ENCODE results near the gene PTHLH.

PTHLH gene

GRCh38 chr12:27973487-27973890, 956 bp upstream of the PTHLH start:
- no peak for DNase-seq

GRCh38 chr12:27971606-27972005, 927 bp downstream of the PTHLH start:
- DNase-seq: no peak

GRCh38 chr12:27971121-27971489, 1.4 kb downstream of the PTHLH start:
- DNase-seq: no peak

GRCh38 chr12:27970401-27971120, 2.0 kb downstream of the PTHLH start:
- no peak for DNase-seq

GRCh38 chr12:27969624-27970400, 2.7 kb downstream of the PTHLH start:
- peak; percentile 57 for DNase-seq

- peak; percentile 28 for DNase-seq
These were observed 3.4 kb downstream of the PTHLH start for GRCh38 chr12:27968972-27969623.

GRCh38 chr12:27967551-27968054, 4.9 kb downstream of the PTHLH start:
- DNase-seq: peak; percentile 31

GRCh38 chr12:27966870-27967269, 5.7 kb downstream of the PTHLH start:
- DNase-seq: peak; percentile 95

GRCh38 chr12:27965966-27966365, 6.6 kb downstream of the PTHLH start:
- DNase-seq: peak; percentile 38

- peak; percentile 72 for DNase-seq
These were observed 7.1 kb downstream of the PTHLH start for GRCh38 chr12:27965411-27965810.

- peak; percentile 3 for DNase-seq
These were observed 8.4 kb downstream of the PTHLH start for GRCh38 chr12:27964123-27964522.

- DNase-seq: no peak
These were observed 11.7 kb downstream of the PTHLH start for GRCh38 chr12:27960821-27961220.

- no peak for DNase-seq
These were observed 13.9 kb downstream of the PTHLH start for GRCh38 chr12:27958675-27959074.

GRCh38 chr12:27957366-27957765, 15.2 kb downstream of the PTHLH start:
- no peak for DNase-seq

- no peak for DNase-seq
These were observed 18.7 kb downstream of the PTHLH start for GRCh38 chr12:27953817-27954216.

- no peak for DNase-seq
These were observed 19.2 kb downstream of the PTHLH start for GRCh38 chr12:27953348-27953747.

GRCh38 chr12:27952510-27952909, 20.0 kb downstream of the PTHLH start:
- no peak for DNase-seq

GRCh38 chr12:27951898-27952297, 20.6 kb downstream of the PTHLH start:
- DNase-seq: no peak

- DNase-seq: no peak
These were observed 26.1 kb downstream of the PTHLH start for GRCh38 chr12:27946421-27946820.

- peak; percentile 48 for DNase-seq
These were observed 31.7 kb downstream of the PTHLH start for GRCh38 chr12:27940756-27941402.

GRCh38 chr12:27940245-27940644, 32.3 kb downstream of the PTHLH start:
- no peak for DNase-seq

- no peak for DNase-seq
These were observed 34.8 kb downstream of the PTHLH start for GRCh38 chr12:27937768-27938167.

GRCh38 chr12:27936196-27936595, 36.3 kb downstream of the PTHLH start:
- no peak for DNase-seq

Data from kidney glomerular epithelial cell (primary cell).